ENCODE results near the gene SH3GLB1. TPM values are rescaled to one million over a fixed set of nuclear protein-coding genes. Genes with fewer than 3 reads are reported as not detected.

The SH3GLB1 gene
- total RNA-seq, 1 experiment from 2014 or later = 42.4 TPM

DNA sequence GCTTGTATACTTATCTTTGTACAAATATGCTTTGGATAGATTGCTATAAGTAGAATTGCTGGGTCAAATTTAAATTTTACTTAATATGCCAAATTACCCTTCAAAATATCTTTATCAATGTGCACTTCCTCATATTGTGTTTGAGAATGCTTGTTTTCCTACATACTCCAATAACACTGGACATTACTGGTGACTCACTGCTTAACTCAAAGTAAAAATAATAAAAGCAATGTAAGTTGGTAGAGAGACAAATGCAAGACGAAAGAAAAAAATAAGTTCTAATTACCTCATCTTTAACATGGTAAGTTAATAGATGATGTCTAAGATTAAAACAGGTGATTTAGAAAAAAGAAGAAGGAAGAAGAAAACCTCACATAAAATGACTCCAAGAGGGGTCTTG lies 7.9 kb upstream of the SH3GLB1 start (continued):
- no peak for TF ChIP-seq YY1 (IDR thresholded peaks at IDR 0.05; ENCODE audit: extremely low read depth, insufficient replicate concordance, low read depth, low read length)
- TF ChIP-seq, protein P1, sequence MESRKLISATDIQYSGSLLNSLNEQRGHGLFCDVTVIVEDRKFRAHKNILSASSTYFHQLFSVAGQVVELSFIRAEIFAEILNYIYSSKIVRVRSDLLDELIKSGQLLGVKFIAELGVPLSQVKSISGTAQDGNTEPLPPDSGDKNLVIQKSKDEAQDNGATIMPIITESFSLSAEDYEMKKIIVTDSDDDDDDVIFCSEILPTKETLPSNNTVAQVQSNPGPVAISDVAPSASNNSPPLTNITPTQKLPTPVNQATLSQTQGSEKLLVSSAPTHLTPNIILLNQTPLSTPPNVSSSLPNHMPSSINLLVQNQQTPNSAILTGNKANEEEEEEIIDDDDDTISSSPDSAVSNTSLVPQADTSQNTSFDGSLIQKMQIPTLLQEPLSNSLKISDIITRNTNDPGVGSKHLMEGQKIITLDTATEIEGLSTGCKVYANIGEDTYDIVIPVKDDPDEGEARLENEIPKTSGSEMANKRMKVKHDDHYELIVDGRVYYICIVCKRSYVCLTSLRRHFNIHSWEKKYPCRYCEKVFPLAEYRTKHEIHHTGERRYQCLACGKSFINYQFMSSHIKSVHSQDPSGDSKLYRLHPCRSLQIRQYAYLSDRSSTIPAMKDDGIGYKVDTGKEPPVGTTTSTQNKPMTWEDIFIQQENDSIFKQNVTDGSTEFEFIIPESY (IDR thresholded peaks at IDR 0.05; ENCODE audit: extremely low read depth, insufficient replicate concordance, low read length) = no peak
- TF ChIP-seq TCF7L2 (IDR thresholded peaks at IDR 0.05; ENCODE audit: borderline replicate concordance, extremely low read depth, insufficient read depth, insufficient read length) = no peak

DNA sequence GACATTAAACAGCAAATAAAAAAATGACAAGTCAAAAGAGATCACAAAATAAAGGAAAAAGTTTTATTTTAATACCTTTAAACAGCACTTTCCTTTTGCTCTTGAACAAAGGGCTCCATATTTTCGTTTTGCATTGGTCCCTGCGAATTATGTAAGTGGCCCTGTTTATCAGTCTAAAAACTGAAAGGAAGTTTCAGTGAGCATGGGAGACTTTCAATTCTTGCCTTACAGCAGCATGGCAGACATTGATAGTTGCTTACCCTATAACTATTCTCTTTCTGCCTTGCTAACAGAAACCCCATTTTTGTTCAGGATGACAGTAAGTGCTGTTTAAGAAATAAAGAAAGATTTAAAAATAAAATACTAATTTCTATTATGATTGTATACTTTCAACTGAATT lies 5.2 kb upstream of the SH3GLB1 start:
- TF ChIP-seq, protein P2, sequence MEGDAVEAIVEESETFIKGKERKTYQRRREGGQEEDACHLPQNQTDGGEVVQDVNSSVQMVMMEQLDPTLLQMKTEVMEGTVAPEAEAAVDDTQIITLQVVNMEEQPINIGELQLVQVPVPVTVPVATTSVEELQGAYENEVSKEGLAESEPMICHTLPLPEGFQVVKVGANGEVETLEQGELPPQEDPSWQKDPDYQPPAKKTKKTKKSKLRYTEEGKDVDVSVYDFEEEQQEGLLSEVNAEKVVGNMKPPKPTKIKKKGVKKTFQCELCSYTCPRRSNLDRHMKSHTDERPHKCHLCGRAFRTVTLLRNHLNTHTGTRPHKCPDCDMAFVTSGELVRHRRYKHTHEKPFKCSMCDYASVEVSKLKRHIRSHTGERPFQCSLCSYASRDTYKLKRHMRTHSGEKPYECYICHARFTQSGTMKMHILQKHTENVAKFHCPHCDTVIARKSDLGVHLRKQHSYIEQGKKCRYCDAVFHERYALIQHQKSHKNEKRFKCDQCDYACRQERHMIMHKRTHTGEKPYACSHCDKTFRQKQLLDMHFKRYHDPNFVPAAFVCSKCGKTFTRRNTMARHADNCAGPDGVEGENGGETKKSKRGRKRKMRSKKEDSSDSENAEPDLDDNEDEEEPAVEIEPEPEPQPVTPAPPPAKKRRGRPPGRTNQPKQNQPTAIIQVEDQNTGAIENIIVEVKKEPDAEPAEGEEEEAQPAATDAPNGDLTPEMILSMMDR (IDR thresholded peaks at IDR 0.05 in 2 of 3, conservative IDR thresholded peaks at IDR 0.05 in 1 of 3; ENCODE audit: borderline replicate concordance in 1 of 3, insufficient read depth in 1 of 3, low read depth in 2 of 3, low read length in 2 of 3) = no peak
- no peak for TF ChIP-seq POLR2A (IDR thresholded peaks at IDR 0.05; ENCODE audit: borderline replicate concordance, extremely low read depth, insufficient read depth, insufficient read length)
- no peak for TF ChIP-seq SP1 (IDR thresholded peaks at IDR 0.05; ENCODE audit: low read depth)
- TF ChIP-seq EZH2phosphoT487 (IDR thresholded peaks at IDR 0.05; ENCODE audit: borderline replicate concordance) = no peak
- TF ChIP-seq EZH2 (IDR thresholded peaks at IDR 0.05) = no peak
- TF ChIP-seq EGR1 (IDR thresholded peaks at IDR 0.05; ENCODE audit: low read depth) = no peak
- TF ChIP-seq SIN3A (IDR thresholded peaks at IDR 0.05; ENCODE audit: low read depth) = no peak
- no peak for TF ChIP-seq SRF (IDR thresholded peaks at IDR 0.05; ENCODE audit: low read depth)
- TF ChIP-seq, protein P3, sequence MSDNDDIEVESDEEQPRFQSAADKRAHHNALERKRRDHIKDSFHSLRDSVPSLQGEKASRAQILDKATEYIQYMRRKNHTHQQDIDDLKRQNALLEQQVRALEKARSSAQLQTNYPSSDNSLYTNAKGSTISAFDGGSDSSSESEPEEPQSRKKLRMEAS (IDR thresholded peaks at IDR 0.05) = no peak
- Histone ChIP-seq H4K20me1 (ENCODE audit: insufficient read depth) (no peaks in the 10 kb centered on the region), H3K4me2 (ENCODE audit: low read length) (no peak overlapping the region), H3K4me1 (ENCODE audit: control insufficient read depth in 1 of 2, insufficient read depth in 2 of 2, low read length in 2 of 2) (peaks cover 0 to 6% of the 10 kb centered on the region in 2 experiments; a peak in 1 of 4 replicates), H3K4me3 (replicated peaks in 1 of 2; ENCODE audit: low read depth in 1 of 2, low read length in 2 of 2) (no peak overlapping the region), H3K9ac (ENCODE audit: low read length) (no peak overlapping the region), H3K9me2 (ENCODE audit: insufficient read depth) (no peaks in the 10 kb centered on the region), H3K9me3 (ENCODE audit: control insufficient read depth in 1 of 2, insufficient read depth in 1 of 2, low read depth in 1 of 2, low read length in 2 of 2) (no peaks in the 10 kb centered on the region), H3K27ac (ENCODE audit: low read depth, low read length) (no peak overlapping the region), H3K36me3 (ENCODE audit: control insufficient read depth in 1 of 2, insufficient read depth in 2 of 2, low read length in 2 of 2) (no peaks in the 10 kb centered on the region), H3K27me3 (ENCODE audit: insufficient read depth, low read length) (no peaks in the 10 kb centered on the region), H3K79me2 (ENCODE audit: insufficient read depth, low read length) (no peaks in the 10 kb centered on the region), H2AFZ (ENCODE audit: low read depth, low read length, poor library complexity, severe bottlenecking) (no peak overlapping the region)
- ChIA-PET RAD21 (ENCODE audit: low non-redundant PET in 1 of 2, low total read pairs in 2 of 2, uncharacterized antibody in 2 of 2, unreplicated experiment in 2 of 2) (no interaction called here), POLR2A (no interaction called here), CTCF (no interaction called here)
- intact Hi-C loops (cut with micrococcal nuclease) = no loop called here
- no TSS peak for BruUV-seq (replicated peaks)
- DNase-seq (ENCODE audit: low read depth, low spot score) (no peak), ATAC-seq (no peak)
